Endometrium (tissue), 2 donors: Measurements from ENCODE around the gene VWCE.

Experiments used
- FAIRE-seq: peaks from 2 replicates; lab custom pipeline; 2012; peaks lifted over from hg19 to GRCh38; lab: Jason Lieb, UNC
- donor health status: control.
- donor health status: control.

The VWCE gene

GRCh38 chr11:61280883-61281580 lies 14.1 kb downstream of the VWCE start:
- no peak for FAIRE-seq

- no peak for FAIRE-seq
Observed at GRCh38 chr11:61279934-61280659, 15.0 kb downstream of the VWCE start.

- no peak for FAIRE-seq
Observed at GRCh38 chr11:61278001-61278470, 17.1 kb downstream of the VWCE start.

- FAIRE-seq = no peak
Observed at GRCh38 chr11:61277186-61278000, 17.7 kb downstream of the VWCE start.

GRCh38 chr11:61275191-61275590 lies 19.9 kb downstream of the VWCE start:
- no peak for FAIRE-seq

GRCh38 chr11:61274084-61274483 lies 21.0 kb downstream of the VWCE start:
- no peak for FAIRE-seq

- no peak for FAIRE-seq
Observed at GRCh38 chr11:61273178-61274078, 21.7 kb downstream of the VWCE start.

- FAIRE-seq = no peak
Observed at GRCh38 chr11:61272731-61273130, 22.4 kb downstream of the VWCE start.

- no peak for FAIRE-seq
Observed at GRCh38 chr11:61270354-61271076, 24.6 kb downstream of the VWCE start.

GRCh38 chr11:61268588-61269250 lies 26.4 kb downstream of the VWCE start:
- no peak for FAIRE-seq

- no peak for FAIRE-seq
Observed at GRCh38 chr11:61267437-61267841, 27.7 kb downstream of the VWCE start.

- no peak for FAIRE-seq
Observed at GRCh38 chr11:61266602-61267001, 28.5 kb downstream of the VWCE start.

GRCh38 chr11:61265357-61265756 lies 29.8 kb downstream of the VWCE start:
- no peak for FAIRE-seq

GRCh38 chr11:61264795-61265194 lies 30.3 kb downstream of the VWCE start:
- FAIRE-seq = no peak

- no peak for FAIRE-seq
Observed at GRCh38 chr11:61264371-61264770, 30.7 kb downstream of the VWCE start.

- no peak for FAIRE-seq
Observed at GRCh38 chr11:61259363-61259762, 35.8 kb downstream of the VWCE start.

GRCh38 chr11:61258546-61258945 lies 36.6 kb downstream of the VWCE start:
- FAIRE-seq = no peak

GRCh38 chr11:61256710-61257482 lies 38.2 kb downstream of the VWCE start:
- FAIRE-seq = no peak

GRCh38 chr11:61254403-61255025 lies 40.6 kb downstream of the VWCE start:
- no peak for FAIRE-seq
